GM19238 (cell line): ENCODE data around the gene CDC45.
"Not testable (repeated sequence)": the region's sequence is repeated elsewhere in the genome, so short reads cannot be mapped to it uniquely, and the experiment has no call there.

ENCODE experiments used
- DNase-seq: peaks from one replicate; pipeline ENCODE4 v3.0.0; 2011; ENCODE audit warnings: low spot score; ENCODE audit not compliant: insufficient read length

The CDC45 gene

GRCh38 chr22:19527321-19527721, 47.6 kb downstream of the CDC45 start:
- no peak for DNase-seq

- no peak for DNase-seq
Measured at GRCh38 chr22:19527861-19528417, 48.2 kb downstream of the CDC45 start.

GRCh38 chr22:19529811-19530210, 50.1 kb downstream of the CDC45 start:
- no peak for DNase-seq

- DNase-seq = no peak
Measured at GRCh38 chr22:19530751-19531150, 51.0 kb downstream of the CDC45 start.

GRCh38 chr22:19531327-19531726, 51.6 kb downstream of the CDC45 start:
- not testable (repeated sequence) for DNase-seq

GRCh38 chr22:19533049-19533626, 53.4 kb downstream of the CDC45 start:
- DNase-seq = no peak

GRCh38 chr22:19533857-19534256, 54.1 kb downstream of the CDC45 start:
- no peak for DNase-seq

GRCh38 chr22:19535001-19535400, 55.3 kb downstream of the CDC45 start:
- no peak for DNase-seq

GRCh38 chr22:19536564-19536963, 56.8 kb downstream of the CDC45 start:
- DNase-seq = no peak

GRCh38 chr22:19537941-19538488, 58.3 kb downstream of the CDC45 start:
- DNase-seq = no peak

- no peak for DNase-seq
Measured at GRCh38 chr22:19540394-19540793, 60.7 kb downstream of the CDC45 start.

- no peak for DNase-seq
Measured at GRCh38 chr22:19543970-19544708, 64.4 kb downstream of the CDC45 start.

- no peak for DNase-seq
Measured at GRCh38 chr22:19545935-19546207, 66.2 kb downstream of the CDC45 start.

GRCh38 chr22:19546680-19547079, 67.0 kb downstream of the CDC45 start:
- no peak for DNase-seq

- DNase-seq = no peak
Measured at GRCh38 chr22:19547620-19548019, 67.9 kb downstream of the CDC45 start.

- DNase-seq = not testable (repeated sequence)
Measured at GRCh38 chr22:19548427-19548826, 68.7 kb downstream of the CDC45 start.

- no peak for DNase-seq
Measured at GRCh38 chr22:19548964-19549363, 69.2 kb downstream of the CDC45 start.

- DNase-seq = no peak
Measured at GRCh38 chr22:19549428-19549827, 69.7 kb downstream of the CDC45 start.

GRCh38 chr22:19550382-19550781, 70.7 kb downstream of the CDC45 start:
- no peak for DNase-seq

- DNase-seq = no peak
Measured at GRCh38 chr22:19553201-19553600, 73.5 kb downstream of the CDC45 start.

- DNase-seq = no peak
Measured at GRCh38 chr22:19554834-19555404, 75.2 kb downstream of the CDC45 start.

GRCh38 chr22:19555651-19556050, 75.9 kb downstream of the CDC45 start:
- DNase-seq = no peak
